GM21723 (cell line): Measurements from ENCODE around the gene SRCIN1.

ENCODE experiments used
- ATAC-seq: cut with Tn5 transposase; IDR thresholded peaks from one replicate; pipeline ENCODE4 v1.9.1; 2021; ENCODE audit warnings: mild to moderate bottlenecking, moderate library complexity; ENCODE audit not compliant: unreplicated experiment

The SRCIN1 gene

GRCh38 chr17:38564254-38564837, 41.4 kb downstream of the SRCIN1 start:
- ATAC-seq = no peak

GRCh38 chr17:38563362-38564253, 42.1 kb downstream of the SRCIN1 start:
- ATAC-seq = no peak

GRCh38 chr17:38562903-38563302, 42.8 kb downstream of the SRCIN1 start:
- no peak for ATAC-seq

- ATAC-seq = no peak
These were observed 43.6 kb downstream of the SRCIN1 start for GRCh38 chr17:38562215-38562569.

- no peak for ATAC-seq
These were observed 44.1 kb downstream of the SRCIN1 start for GRCh38 chr17:38561416-38562214.

- no peak for ATAC-seq
These were observed 45.0 kb downstream of the SRCIN1 start for GRCh38 chr17:38560503-38561318.

GRCh38 chr17:38559880-38560230, 45.9 kb downstream of the SRCIN1 start:
- ATAC-seq = no peak

GRCh38 chr17:38559051-38559879, 46.5 kb downstream of the SRCIN1 start:
- ATAC-seq = peak; percentile 72

GRCh38 chr17:38558728-38559050, 47.1 kb downstream of the SRCIN1 start:
- ATAC-seq = peak; percentile 9

- ATAC-seq = peak; percentile 66
These were observed 47.7 kb downstream of the SRCIN1 start for GRCh38 chr17:38557836-38558727.

GRCh38 chr17:38557396-38557795, 48.4 kb downstream of the SRCIN1 start:
- no peak for ATAC-seq

- ATAC-seq = no peak
These were observed 49.5 kb downstream of the SRCIN1 start for GRCh38 chr17:38556239-38556638.

GRCh38 chr17:38554430-38555350, 51.1 kb downstream of the SRCIN1 start:
- ATAC-seq = no peak

GRCh38 chr17:38552343-38552742, 53.4 kb downstream of the SRCIN1 start:
- no peak for ATAC-seq

- no peak for ATAC-seq
These were observed 54.6 kb downstream of the SRCIN1 start for GRCh38 chr17:38551121-38551520.

GRCh38 chr17:38550661-38551060, 55.1 kb downstream of the SRCIN1 start:
- ATAC-seq = no peak

GRCh38 chr17:38549285-38549684, 56.5 kb downstream of the SRCIN1 start:
- ATAC-seq = no peak

GRCh38 chr17:38547444-38547843, 58.3 kb downstream of the SRCIN1 start:
- no peak for ATAC-seq
